Ureter (tissue), 1 donor: ENCODE results near the gene CCDC85A. TPM values are rescaled to one million over a fixed set of nuclear protein-coding genes. Genes with fewer than 3 reads are reported as not detected.

Source experiments
- DNase-seq: peaks from one replicate; pipeline ENCODE4 v3.0.0-alpha.2; 2020; ENCODE audit warnings: low spot score
- total RNA-seq: library from RNA; stranded (reverse); gene quantifications from one replicate; pipeline ENCODE4 v1.2.4, GENCODE V29; 2023
- donor health status: DM: yes; HTN: yes; CAD: no.

CCDC85A gene
- total RNA-seq, 1 donor from 2014 or later = 1.5 TPM

GRCh38 chr2:56297671-56298070, 113.9 kb downstream of the CCDC85A start:
- no peak for DNase-seq

- DNase-seq = no peak
These were observed 115.4 kb downstream of the CCDC85A start for GRCh38 chr2:56299171-56299691.

GRCh38 chr2:56309626-56310170, 125.9 kb downstream of the CCDC85A start:
- no peak for DNase-seq

- no peak for DNase-seq
These were observed 129.7 kb downstream of the CCDC85A start for GRCh38 chr2:56313500-56313921.

- no peak for DNase-seq
These were observed 130.6 kb downstream of the CCDC85A start for GRCh38 chr2:56314371-56314770.

- no peak for DNase-seq
These were observed 131.0 kb downstream of the CCDC85A start for GRCh38 chr2:56314796-56315195.

GRCh38 chr2:56315376-56315775, 131.6 kb downstream of the CCDC85A start:
- no peak for DNase-seq

- no peak for DNase-seq
These were observed 132.2 kb downstream of the CCDC85A start for GRCh38 chr2:56316011-56316410.

GRCh38 chr2:56318147-56318546, 134.4 kb downstream of the CCDC85A start:
- DNase-seq = no peak

- DNase-seq = no peak
These were observed 142.0 kb downstream of the CCDC85A start for GRCh38 chr2:56325661-56326345.

- DNase-seq = no peak
These were observed 142.6 kb downstream of the CCDC85A start for GRCh38 chr2:56326346-56326741.

GRCh38 chr2:56331810-56332209, 148.0 kb downstream of the CCDC85A start:
- DNase-seq = no peak

GRCh38 chr2:56333812-56334485, 150.2 kb downstream of the CCDC85A start:
- no peak for DNase-seq

- DNase-seq = no peak
These were observed 150.8 kb downstream of the CCDC85A start for GRCh38 chr2:56334622-56335021.

GRCh38 chr2:56335101-56335500, 151.3 kb downstream of the CCDC85A start:
- DNase-seq = no peak

GRCh38 chr2:56337342-56337741, 153.6 kb downstream of the CCDC85A start:
- DNase-seq = no peak

- no peak for DNase-seq
These were observed 154.4 kb downstream of the CCDC85A start for GRCh38 chr2:56338232-56338631.

GRCh38 chr2:56344771-56345170, 161.0 kb downstream of the CCDC85A start:
- DNase-seq = no peak

- no peak for DNase-seq
These were observed 164.1 kb downstream of the CCDC85A start for GRCh38 chr2:56347881-56348280.

- no peak for DNase-seq
These were observed 164.8 kb downstream of the CCDC85A start for GRCh38 chr2:56348392-56349210.

GRCh38 chr2:56357655-56358295, 174.0 kb downstream of the CCDC85A start:
- no peak for DNase-seq

- no peak for DNase-seq
These were observed 178.1 kb downstream of the CCDC85A start for GRCh38 chr2:56361844-56362243.
